GM18858 (cell line): ENCODE measurements around the gene HTD2.
A peak's percentile ranks its signal among the peaks of the same experiment; 100 is the strongest.

Experiments
- ATAC-seq: cut with Tn5 transposase; IDR thresholded peaks from one replicate; pipeline ENCODE4 v1.9.1; 2021; ENCODE audit not compliant: unreplicated experiment

The HTD2 gene

GRCh38 chr3:58355179-58355578 lies 48.9 kb downstream of the HTD2 start:
- peak; percentile 38 for ATAC-seq

DNA sequence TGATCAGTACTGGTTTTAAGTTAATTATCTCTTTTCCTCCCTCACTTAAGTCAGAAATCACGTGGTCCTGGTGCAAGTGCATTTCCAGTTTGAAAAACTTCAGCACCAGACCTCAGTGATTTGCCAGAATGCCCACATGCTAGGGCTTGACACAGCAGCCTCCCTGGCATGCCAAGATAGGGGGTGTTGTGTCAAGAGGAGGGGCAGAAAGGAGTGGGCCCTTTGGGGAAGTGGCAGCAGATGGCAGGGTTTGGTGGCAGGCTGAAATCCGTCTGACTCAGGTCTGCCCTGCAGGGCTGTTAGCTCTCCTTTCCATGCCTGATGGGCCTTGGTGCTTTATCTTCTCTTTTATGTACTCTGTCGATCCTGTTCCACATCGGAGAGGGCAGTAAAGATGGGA lies 49.7 kb downstream of the HTD2 start:
- no peak for ATAC-seq

- no peak for ATAC-seq
Measured at GRCh38 chr3:58357402-58357801, 51.1 kb downstream of the HTD2 start.

GRCh38 chr3:58358092-58358491 lies 51.8 kb downstream of the HTD2 start:
- ATAC-seq = no peak

DNA sequence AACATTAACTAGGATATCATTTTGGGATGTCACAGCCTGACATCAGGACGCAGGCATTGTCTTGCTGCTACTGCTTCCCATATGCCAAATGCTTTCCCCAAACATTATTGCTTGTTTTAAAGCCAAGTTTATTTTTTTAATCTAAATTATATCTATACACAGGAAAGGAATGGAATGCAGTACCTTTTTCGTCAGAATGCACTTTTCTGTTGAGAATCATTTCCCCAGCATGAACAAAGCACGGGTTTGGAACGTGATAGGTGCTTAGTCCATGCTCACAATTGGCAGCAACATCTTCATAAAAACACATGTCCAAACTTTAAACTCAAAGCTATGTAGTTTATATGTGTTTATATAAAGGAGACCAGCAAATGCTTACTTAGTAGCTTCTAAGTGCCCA lies 52.5 kb downstream of the HTD2 start:
- no peak for ATAC-seq

- ATAC-seq = no peak
Measured at GRCh38 chr3:58359621-58360020, 53.3 kb downstream of the HTD2 start.

GRCh38 chr3:58361866-58362265 lies 55.5 kb downstream of the HTD2 start:
- no peak for ATAC-seq

GRCh38 chr3:58366699-58367098 lies 60.4 kb downstream of the HTD2 start:
- no peak for ATAC-seq

- no peak for ATAC-seq
Measured at GRCh38 chr3:58369038-58369437, 62.7 kb downstream of the HTD2 start.
